ENCODE data around the gene SCG5.

DNA sequence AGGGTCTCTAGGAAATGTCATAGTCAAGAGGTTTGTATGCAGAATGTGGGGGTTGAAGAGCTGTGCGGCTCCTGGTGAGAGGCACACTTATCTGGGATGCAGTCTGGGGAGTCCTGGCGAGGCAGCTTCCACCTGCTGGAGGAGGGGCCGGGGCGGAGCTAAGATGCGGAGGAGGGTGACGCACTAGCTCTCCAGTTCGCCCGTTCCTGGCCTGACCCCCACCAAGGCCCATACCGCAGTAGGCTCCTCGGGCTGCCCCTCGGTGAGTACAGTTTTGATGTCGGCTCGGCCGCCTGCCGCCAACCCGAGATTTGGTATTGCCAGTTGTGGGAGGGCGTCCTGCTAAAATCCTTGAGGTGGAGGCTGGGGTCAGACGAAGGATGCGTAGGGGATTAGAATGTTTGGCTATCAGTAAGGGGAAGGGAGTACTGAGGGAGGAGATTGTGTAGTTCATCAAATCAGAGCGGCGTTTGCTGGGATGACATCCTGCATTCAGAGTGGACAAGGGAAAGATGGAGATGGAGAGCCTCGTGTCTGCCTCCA is at the start of gene SCG5:
- TF ChIP-seq, protein P1, sequence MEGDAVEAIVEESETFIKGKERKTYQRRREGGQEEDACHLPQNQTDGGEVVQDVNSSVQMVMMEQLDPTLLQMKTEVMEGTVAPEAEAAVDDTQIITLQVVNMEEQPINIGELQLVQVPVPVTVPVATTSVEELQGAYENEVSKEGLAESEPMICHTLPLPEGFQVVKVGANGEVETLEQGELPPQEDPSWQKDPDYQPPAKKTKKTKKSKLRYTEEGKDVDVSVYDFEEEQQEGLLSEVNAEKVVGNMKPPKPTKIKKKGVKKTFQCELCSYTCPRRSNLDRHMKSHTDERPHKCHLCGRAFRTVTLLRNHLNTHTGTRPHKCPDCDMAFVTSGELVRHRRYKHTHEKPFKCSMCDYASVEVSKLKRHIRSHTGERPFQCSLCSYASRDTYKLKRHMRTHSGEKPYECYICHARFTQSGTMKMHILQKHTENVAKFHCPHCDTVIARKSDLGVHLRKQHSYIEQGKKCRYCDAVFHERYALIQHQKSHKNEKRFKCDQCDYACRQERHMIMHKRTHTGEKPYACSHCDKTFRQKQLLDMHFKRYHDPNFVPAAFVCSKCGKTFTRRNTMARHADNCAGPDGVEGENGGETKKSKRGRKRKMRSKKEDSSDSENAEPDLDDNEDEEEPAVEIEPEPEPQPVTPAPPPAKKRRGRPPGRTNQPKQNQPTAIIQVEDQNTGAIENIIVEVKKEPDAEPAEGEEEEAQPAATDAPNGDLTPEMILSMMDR (IDR thresholded peaks at IDR 0.05; ENCODE audit: insufficient read depth, low read depth, low read length) = no peak
- no peak for TF ChIP-seq EZH2 (IDR thresholded peaks at IDR 0.05; ENCODE audit: insufficient read depth, low read length)

All from astrocyte (in vitro differentiated cells and primary cell).